Mucosa of stomach (tissue), 1 donor: ENCODE results near the gene KLHL36.

Experiments
- H3K27me3 ChIP-seq: one replicate; pipeline ENCODE4 v1.7.0; 2013; ENCODE audit warnings: mild to moderate bottlenecking, low read length; ENCODE audit not compliant: control insufficient read depth, insufficient read depth
- H3K36me3 ChIP-seq: one replicate; pipeline ENCODE4 v1.7.0; 2013; ENCODE audit warnings: low read length; ENCODE audit not compliant: control insufficient read depth, insufficient read depth
- H3K4me1 ChIP-seq: one replicate; pipeline ENCODE4 v1.7.0; 2013; ENCODE audit warnings: mild to moderate bottlenecking, low read length; ENCODE audit not compliant: control insufficient read depth, insufficient read depth
- H3K4me3 ChIP-seq: one replicate; pipeline ENCODE4 v1.7.0; 2013; ENCODE audit warnings: low read length
- H3K9ac ChIP-seq: one replicate; pipeline ENCODE4 v1.7.0; 2013; ENCODE audit warnings: mild to moderate bottlenecking, low read length, moderate library complexity
- H3K9me3 ChIP-seq: one replicate; pipeline ENCODE4 v1.7.0; 2013; ENCODE audit warnings: mild to moderate bottlenecking, low read length, moderate library complexity; ENCODE audit not compliant: control insufficient read depth
- donor health status: Pancreatic carcinoma.

Gene KLHL36

GRCh38 chr16:84608282-84608681 is 40.0 kb upstream of the KLHL36 start:
- Histone ChIP-seq H3K9ac (no peak overlapping the region), H3K36me3 (no peaks in the 10 kb centered on the region), H3K4me3 (no peak overlapping the region), H3K27me3 (no peaks in the 10 kb centered on the region), H3K4me1 (peaks cover 8% of the 10 kb centered on the region), H3K9me3 (no peaks in the 10 kb centered on the region)

- Histone ChIP-seq H3K27me3 (no peaks in the 10 kb centered on the region), H3K9me3 (no peaks in the 10 kb centered on the region), H3K4me1 (peaks cover 14% of the 10 kb centered on the region), H3K36me3 (peaks cover 3% of the 10 kb centered on the region), H3K9ac (no peak overlapping the region), H3K4me3 (no peak overlapping the region)
Observed at GRCh38 chr16:84609563-84610177, 38.6 kb upstream of the KLHL36 start.

- no peaks in the 10 kb centered on the region for H3K9me3 ChIP-seq
- H3K36me3 ChIP-seq, result peaks cover 3% of the 10 kb centered on the region
- no peaks in the 10 kb centered on the region for H3K27me3 ChIP-seq
- H3K9ac ChIP-seq, result no peak overlapping the region
- no peak overlapping the region for H3K4me3 ChIP-seq
- H3K4me1 ChIP-seq, result peaks cover 20% of the 10 kb centered on the region
Observed at GRCh38 chr16:84610376-84610775, 37.9 kb upstream of the KLHL36 start.

- H3K36me3 ChIP-seq, result peaks cover 3% of the 10 kb centered on the region
- H3K4me3 ChIP-seq, result no peak overlapping the region
Observed at GRCh38 chr16:84611041-84611440, 37.3 kb upstream of the KLHL36 start.

GRCh38 chr16:84612686-84613085 is 35.6 kb upstream of the KLHL36 start:
- Histone ChIP-seq H3K4me1 (peaks cover 27% of the 10 kb centered on the region), H3K9me3 (no peaks in the 10 kb centered on the region), H3K9ac (no peak overlapping the region), H3K36me3 (peaks cover 3% of the 10 kb centered on the region), H3K4me3 (no peak overlapping the region), H3K27me3 (no peaks in the 10 kb centered on the region)

More at GRCh38 chr16:84611041-84611440, 37.3 kb upstream of the KLHL36 start:
- Histone ChIP-seq H3K9ac (no peak overlapping the region), H3K9me3 (no peaks in the 10 kb centered on the region), H3K4me1 (peaks cover 27% of the 10 kb centered on the region), H3K27me3 (no peaks in the 10 kb centered on the region)

- Histone ChIP-seq H3K4me1 (peaks cover 26% of the 10 kb centered on the region), H3K9me3 (no peaks in the 10 kb centered on the region), H3K27me3 (no peaks in the 10 kb centered on the region), H3K9ac (no peak overlapping the region), H3K36me3 (peaks cover 3% of the 10 kb centered on the region), H3K4me3 (no peak overlapping the region)
Observed at GRCh38 chr16:84613408-84614072, 34.8 kb upstream of the KLHL36 start.

GRCh38 chr16:84614073-84614459 is 34.2 kb upstream of the KLHL36 start:
- Histone ChIP-seq H3K9me3 (no peaks in the 10 kb centered on the region), H3K4me3 (no peak overlapping the region), H3K36me3 (peaks cover 3% of the 10 kb centered on the region), H3K9ac (no peak overlapping the region), H3K27me3 (no peaks in the 10 kb centered on the region), H3K4me1 (peaks cover 31% of the 10 kb centered on the region)

- H3K27me3 ChIP-seq, result no peaks in the 10 kb centered on the region
- peaks cover 3% of the 10 kb centered on the region for H3K36me3 ChIP-seq
- no peak overlapping the region for H3K9ac ChIP-seq
- H3K9me3 ChIP-seq, result no peaks in the 10 kb centered on the region
- H3K4me3 ChIP-seq, result no peak overlapping the region
- peaks cover 35% of the 10 kb centered on the region for H3K4me1 ChIP-seq
Observed at GRCh38 chr16:84614623-84614967, 33.7 kb upstream of the KLHL36 start.

GRCh38 chr16:84614968-84615813 is 33.1 kb upstream of the KLHL36 start:
- no peak overlapping the region for H3K9ac ChIP-seq
- peaks cover 35% of the 10 kb centered on the region for H3K4me1 ChIP-seq
- H3K4me3 ChIP-seq, result no peak overlapping the region
- H3K9me3 ChIP-seq, result no peaks in the 10 kb centered on the region
- H3K27me3 ChIP-seq, result no peaks in the 10 kb centered on the region
- peaks cover 3% of the 10 kb centered on the region for H3K36me3 ChIP-seq

GRCh38 chr16:84616515-84616914 is 31.8 kb upstream of the KLHL36 start:
- Histone ChIP-seq H3K4me3 (peak overlapping the region; percentile 2), H3K27me3 (no peaks in the 10 kb centered on the region), H3K9me3 (no peaks in the 10 kb centered on the region), H3K4me1 (peaks cover 35% of the 10 kb centered on the region), H3K36me3 (peaks cover 3% of the 10 kb centered on the region), H3K9ac (peak overlapping the region; percentile 71)

- Histone ChIP-seq H3K27me3 (no peaks in the 10 kb centered on the region), H3K9ac (peak overlapping the region; percentile 71)
Observed at GRCh38 chr16:84617041-84617790, 31.1 kb upstream of the KLHL36 start.

More at GRCh38 chr16:84617041-84617790, 31.1 kb upstream of the KLHL36 start:
- H3K9me3 ChIP-seq, result no peaks in the 10 kb centered on the region
- peaks cover 40% of the 10 kb centered on the region for H3K4me1 ChIP-seq
- H3K36me3 ChIP-seq, result peaks cover 3% of the 10 kb centered on the region
- H3K4me3 ChIP-seq, result peak overlapping the region; percentile 2
